GM19328 (cell line): ENCODE data around the gene MPZL2.

Experiments used
- ATAC-seq: cut with Tn5 transposase; IDR thresholded peaks from one replicate; pipeline ENCODE4 v1.9.1; 2021; ENCODE audit warnings: mild to moderate bottlenecking, moderate library complexity; ENCODE audit not compliant: unreplicated experiment

The MPZL2 gene

GRCh38 chr11:118283756-118284350, 19.8 kb upstream of the MPZL2 start:
- ATAC-seq = no peak

DNA sequence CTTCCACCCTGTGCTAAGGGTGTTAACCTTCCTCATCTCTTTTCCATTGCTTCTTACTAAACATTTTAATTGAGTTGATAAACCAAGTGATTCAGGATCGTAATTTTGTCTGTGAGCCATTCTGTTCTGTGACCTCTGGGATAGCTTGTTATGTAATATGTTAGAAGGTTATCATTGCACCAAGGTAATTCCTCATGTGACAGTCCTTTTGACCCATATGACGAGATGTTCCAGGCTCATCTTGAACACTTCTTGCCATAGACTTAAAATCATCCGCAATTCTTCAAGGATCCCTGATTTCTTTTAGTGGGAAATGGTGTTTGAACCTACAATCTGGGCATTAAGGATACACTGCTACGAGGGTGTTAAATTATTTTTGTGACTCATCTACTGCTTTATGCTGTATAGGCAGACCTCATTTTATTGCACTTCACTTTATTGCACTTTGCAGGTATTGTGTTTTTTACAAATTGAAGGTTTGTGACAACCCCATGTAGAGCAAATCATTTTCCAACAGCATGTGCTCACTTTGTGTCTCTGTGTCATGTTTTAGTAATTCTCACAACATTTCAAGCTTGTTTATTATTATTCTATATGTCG, 19.0 kb upstream of the MPZL2 start:
- ATAC-seq = no peak

DNA sequence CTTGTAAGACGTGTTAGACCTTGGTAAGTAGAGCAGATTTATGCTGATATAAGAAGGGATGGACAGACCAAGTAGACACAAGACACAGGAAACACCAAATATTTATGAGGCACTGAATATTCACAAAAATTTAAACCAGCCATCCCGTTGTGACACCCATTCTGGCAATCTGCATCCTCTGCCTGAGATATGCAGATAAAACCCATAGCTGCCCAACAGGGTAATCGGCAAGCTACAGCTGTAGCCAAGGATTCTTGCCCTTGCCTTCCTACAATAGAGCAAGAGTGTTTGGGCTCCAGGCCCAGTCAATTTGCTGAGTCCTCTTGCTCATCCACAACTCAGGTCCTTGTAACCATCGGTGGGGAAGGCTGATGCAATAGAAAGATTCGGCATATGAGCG, 18.5 kb upstream of the MPZL2 start:
- no peak for ATAC-seq

DNA sequence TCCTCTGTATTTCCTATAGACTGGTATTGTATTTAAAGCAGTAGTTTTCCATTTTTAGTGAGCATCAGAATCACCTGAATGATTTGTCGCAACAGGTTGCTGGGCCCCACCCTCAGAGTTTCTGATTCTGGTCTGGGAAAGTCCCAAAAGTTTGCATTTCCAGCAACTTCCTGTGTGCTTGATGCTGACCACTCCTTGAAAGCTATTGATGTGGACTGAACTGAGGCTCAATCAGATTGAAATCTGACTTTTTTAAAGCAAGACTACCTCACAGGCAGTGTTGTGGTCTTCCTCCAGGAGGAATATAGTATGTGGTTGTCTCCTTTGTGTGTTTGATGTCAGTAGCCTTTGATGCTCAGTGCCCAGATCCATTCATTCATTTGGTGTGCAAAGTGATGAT, 17.2 kb upstream of the MPZL2 start:
- ATAC-seq = no peak

GRCh38 chr11:118277312-118277711, 13.2 kb upstream of the MPZL2 start:
- ATAC-seq = no peak

GRCh38 chr11:118276422-118276821, 12.3 kb upstream of the MPZL2 start:
- ATAC-seq = no peak

DNA sequence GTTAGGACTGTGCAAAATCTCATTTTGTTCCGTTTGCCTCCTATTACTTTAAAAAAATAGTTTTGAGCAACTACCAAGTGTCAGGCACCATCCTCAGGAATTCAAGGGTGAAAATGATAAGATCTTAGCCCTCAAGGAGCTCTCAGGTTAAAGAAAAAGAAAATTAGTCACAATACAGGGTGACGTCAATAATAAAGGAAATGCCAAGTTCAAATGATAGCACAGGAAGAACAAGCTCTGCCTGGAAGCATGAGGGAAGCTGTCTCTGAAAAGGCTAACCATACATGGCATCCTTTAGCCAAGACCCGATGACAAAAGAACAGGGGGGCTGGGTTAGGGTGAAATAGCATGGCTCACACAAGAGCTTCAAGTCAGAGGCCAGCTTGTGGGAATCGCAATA, 11.1 kb upstream of the MPZL2 start:
- ATAC-seq = no peak

DNA sequence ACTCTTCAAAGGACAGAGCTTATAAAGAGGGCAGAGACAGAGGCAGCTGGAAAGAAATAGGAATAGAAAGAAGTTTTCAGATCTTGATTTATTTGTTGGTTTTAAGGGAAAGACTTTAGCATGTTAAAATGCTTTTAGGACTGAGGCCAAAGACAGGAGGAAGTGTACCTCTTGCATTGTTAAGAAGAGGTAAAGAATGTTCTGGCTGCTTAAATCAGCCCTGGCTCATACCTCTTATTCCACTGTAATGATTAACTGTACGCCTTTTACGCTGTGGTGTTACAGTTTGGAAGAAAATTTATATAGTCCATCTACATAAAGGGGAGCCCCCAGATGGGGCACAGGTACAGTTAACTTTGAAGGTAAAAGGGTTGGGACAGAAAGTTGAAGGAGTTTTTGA, 10.1 kb upstream of the MPZL2 start:
- no peak for ATAC-seq

- no peak for ATAC-seq
Measured at GRCh38 chr11:118272001-118272400, 7.9 kb upstream of the MPZL2 start.

DNA sequence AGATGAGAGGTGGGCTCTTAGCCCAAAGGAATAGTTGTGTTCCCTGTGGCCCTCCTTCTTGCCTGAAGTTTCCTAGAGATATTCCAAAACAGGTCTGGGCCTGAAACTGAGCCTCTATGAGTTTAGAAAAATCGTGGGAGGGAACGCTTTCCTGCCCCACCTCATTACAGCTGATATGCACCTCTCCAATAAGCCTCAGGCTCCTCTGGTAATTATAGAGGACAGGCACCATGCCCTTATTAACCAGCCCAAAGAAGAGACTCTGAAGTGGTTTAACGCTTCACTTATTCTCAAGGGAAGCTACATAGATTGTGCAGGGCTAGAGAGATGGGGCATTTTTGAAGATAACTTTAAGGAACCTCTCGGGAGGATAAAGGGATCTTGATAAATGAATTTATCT, 3.4 kb upstream of the MPZL2 start:
- no peak for ATAC-seq

- ATAC-seq = no peak
Measured at GRCh38 chr11:118265954-118266353, 1.9 kb upstream of the MPZL2 start.

DNA sequence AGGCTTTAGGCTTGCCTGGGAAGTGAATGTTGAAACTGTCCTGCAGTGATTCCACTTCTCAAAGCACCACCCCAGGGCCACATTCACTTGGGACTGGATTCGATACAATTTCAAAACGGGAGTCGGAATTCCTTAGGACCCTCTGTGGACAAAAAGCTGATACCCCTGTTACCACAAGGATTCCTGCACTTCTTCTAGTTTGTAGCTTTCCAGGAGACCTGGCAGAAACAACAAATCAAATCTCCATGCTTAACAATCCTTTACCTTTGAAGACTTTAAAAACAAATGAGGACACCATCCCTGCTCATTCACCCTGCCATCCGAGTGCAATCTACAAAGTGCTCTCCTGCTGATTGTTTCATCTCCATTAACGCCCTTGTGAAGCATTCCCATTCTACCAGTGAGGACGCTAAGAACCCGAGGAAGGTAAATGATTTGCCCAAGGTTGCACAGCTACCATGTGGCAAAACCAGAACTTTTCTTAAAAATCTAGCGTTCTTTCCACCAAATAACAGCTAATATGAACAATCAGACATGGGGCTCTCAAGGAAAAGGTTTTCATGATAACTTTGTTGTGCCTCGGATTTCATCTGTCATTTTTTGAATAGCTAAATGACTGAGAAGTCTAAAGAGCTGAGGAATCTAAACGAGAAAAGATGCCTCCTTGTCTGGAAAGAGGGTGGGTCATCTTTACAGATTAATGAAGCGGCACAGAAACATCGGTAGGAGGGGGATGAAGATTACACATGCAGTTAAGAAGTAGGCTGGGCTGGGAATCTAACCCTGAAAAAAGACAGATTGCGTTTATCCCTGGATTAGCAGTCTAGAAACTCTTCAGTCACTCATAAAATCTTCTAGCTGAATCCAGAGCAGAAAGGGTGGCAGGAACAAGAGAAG, 720 bp upstream of the MPZL2 start:
- no peak for ATAC-seq

DNA sequence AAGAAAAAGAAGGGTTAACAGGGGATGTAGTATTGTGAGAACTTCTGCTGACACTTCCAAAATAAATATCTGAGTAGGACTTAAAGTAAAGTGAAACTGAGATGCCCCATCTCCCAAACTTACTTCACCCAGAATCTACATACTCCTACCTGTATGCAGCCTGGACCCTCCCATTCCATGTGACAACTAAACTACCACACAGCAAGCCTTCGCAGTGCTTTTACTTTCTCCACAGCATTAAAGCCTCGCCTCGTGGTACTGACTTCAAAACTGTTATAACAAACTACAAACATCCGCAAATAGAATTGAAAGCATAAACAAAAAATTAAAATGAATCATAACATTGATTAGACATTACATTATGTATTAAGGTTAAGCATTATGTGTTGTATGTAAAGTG, 985 bp downstream of the MPZL2 start:
- no peak for ATAC-seq

GRCh38 chr11:118260353-118260752, 3.7 kb downstream of the MPZL2 start:
- ATAC-seq = no peak

GRCh38 chr11:118259138-118259537, 5.0 kb downstream of the MPZL2 start:
- no peak for ATAC-seq

- ATAC-seq = no peak
Measured at GRCh38 chr11:118258410-118258809, 5.7 kb downstream of the MPZL2 start.

- no peak for ATAC-seq
Measured at GRCh38 chr11:118252688-118253087, 11.4 kb downstream of the MPZL2 start.

DNA sequence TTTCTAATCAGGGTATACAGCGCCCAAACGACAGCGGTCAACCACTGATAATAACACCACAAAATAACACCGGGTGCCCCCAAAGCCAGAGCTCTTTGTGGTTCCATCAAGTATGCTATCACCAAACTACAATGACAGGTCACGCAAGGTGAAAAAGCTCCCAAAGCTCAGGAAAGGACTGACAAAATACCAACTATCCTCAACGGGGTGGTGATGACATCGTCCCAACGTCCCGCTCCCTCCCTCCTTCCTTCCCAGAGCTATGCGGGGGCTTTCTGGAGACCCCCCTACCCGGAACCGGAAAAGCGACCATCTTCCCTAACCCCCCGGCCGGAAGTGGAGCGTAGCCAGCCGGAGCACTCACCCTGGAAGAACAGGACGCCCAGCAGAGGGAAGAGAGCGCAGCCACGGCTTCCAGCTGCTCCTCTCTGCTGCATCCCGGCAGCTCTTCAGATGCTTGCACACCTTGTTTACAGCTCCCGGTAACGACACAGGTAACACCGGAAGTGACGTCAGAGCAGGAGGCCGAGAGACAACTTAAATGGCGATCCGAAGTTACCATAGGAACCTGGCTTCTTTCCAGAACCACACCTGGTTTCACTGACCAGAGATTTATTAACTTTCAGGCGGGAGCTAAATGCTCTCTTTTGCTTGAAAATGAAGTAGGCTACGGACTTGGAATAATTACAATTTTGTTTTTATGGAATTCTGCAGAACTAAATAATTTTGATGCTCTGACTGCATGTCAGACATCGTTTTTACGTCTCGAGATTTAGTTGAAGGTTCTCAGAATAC, 12.0 kb downstream of the MPZL2 start, which contains the start of gene MPZL3:
TSS of gene MPZL3 (minus strand) at position 508 of the 795 bp plus-strand sequence. CDS start at position 437, 71 bp downstream.
- no peak for ATAC-seq

DNA sequence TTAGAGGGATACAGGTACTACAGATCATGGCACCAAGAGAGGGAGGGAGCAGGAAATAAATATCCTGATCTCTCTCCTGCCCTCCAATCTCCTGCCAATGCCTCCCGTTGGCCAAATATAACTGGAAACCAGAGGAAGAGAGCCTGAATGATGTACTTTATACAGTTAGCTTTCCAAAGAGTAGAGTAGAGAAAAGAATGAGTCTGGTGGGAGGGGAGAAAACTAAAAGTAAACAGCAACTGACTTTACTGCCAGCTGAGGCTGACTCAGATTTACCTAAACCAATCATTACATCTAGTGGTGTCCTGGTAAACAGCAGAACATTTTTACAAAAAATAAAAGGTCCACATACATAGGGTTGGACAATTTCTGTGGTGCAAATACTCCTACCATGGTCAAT, 17.1 kb downstream of the MPZL2 start:
- ATAC-seq = no peak

GRCh38 chr11:118245936-118246562, 18.0 kb downstream of the MPZL2 start:
- no peak for ATAC-seq
